Naive thymus-derived CD8-positive, alpha-beta T cell (primary cell): ENCODE measurements around the gene COPB2. TPM values are rescaled to one million over a fixed set of nuclear protein-coding genes. Genes with fewer than 3 reads are reported as not detected.
A peak's percentile ranks its signal among the peaks of the same experiment; 100 is the strongest.
"Not testable (repeated sequence)": the region's sequence is repeated elsewhere in the genome, so short reads cannot be mapped to it uniquely, and the experiment has no call there.

Experiments used
- ATAC-seq, 2 donors: fragments of 150-1000 bp; cut with Tn5 transposase in 1 of 2; sonication (Bioruptor Pico), chemical (Tn5 transposase) in 1 of 2; 1 replicate in 1 of 2; 2 replicates in 1 of 2; pipeline ENCODE4 v1.10.0; 2021; ENCODE audit warnings: mild to moderate bottlenecking in 2 of 2, moderate library complexity in 2 of 2
- POLR2A ChIA-PET: fragments of 350-600 bp; sonication (Branson Sonifier 250); formaldehyde crosslinking; loops from one replicate; lab custom pipeline; 2021; ENCODE audit warnings: antibody characterized with exemption; lab: Charles Lee
- DNase-seq, 10 donors: peaks; one replicate each; pipeline versions ENCODE4 v3.0.0 to v3.0.0-alpha.2; 2020 to 2022
- H3K27ac Mint-ChIP-seq, 10 donors: one replicate each; pipeline ENCODE4 v1.8.0; 2020 to 2022; ENCODE audit warnings: mild to moderate bottlenecking in 10 of 10, mixed read lengths in 10 of 10, moderate library complexity in 4 of 10, inconsistent platforms in 1 of 10
- H3K27me3 Mint-ChIP-seq, 5 donors: one replicate each; pipeline ENCODE4 v1.8.0; 2021 to 2022; ENCODE audit warnings: mixed read lengths in 5 of 5
- H3K36me3 Mint-ChIP-seq, 3 donors: one replicate each; pipeline ENCODE4 v1.8.0; 2020 to 2022; ENCODE audit warnings: mixed read lengths in 3 of 3, mild to moderate bottlenecking in 2 of 3, inconsistent platforms in 1 of 3
- H3K4me1 Mint-ChIP-seq, 4 donors: one replicate each; pipeline ENCODE4 v1.8.0; 2021 to 2022; ENCODE audit warnings: mixed read lengths in 4 of 4
- H3K4me3 Mint-ChIP-seq, 10 donors: one replicate each; pipeline ENCODE4 v1.8.0; 2020 to 2022; ENCODE audit warnings: mild to moderate bottlenecking in 10 of 10, mixed read lengths in 10 of 10, moderate library complexity in 6 of 10, inconsistent platforms in 1 of 10
- H3K9me3 Mint-ChIP-seq, 9 donors: one replicate each; pipeline ENCODE4 v1.8.0; 2020 to 2022; ENCODE audit warnings: mixed read lengths in 9 of 9, mild to moderate bottlenecking in 3 of 9, inconsistent platforms in 1 of 9, moderate library complexity in 1 of 9
- polyA plus RNA-seq, 3 donors: library from polyadenylated mRNA; unstranded; fragments of 300-500 nt; fragmentation: Illumina TruSeq; gene quantifications; one replicate each; pipeline ENCODE4 v1.2.3, GENCODE V29; 2021
- total RNA-seq, 8 experiments: library from RNA in 2 of 8; stranded (reverse) in 2 of 8; gene quantifications; one replicate each; pipeline ENCODE4 v1.2.3 and lab custom pipeline; 2021 to 2026

The COPB2 gene
- total and polyA plus RNA-seq, 5 experiments from 2014 or later: 40.3 to 66.1 (median 62.9) TPM

- no peak for DNase-seq
- Mint-ChIP-seq H3K4me1 (no peaks in the 10 kb centered on the region), H3K27me3 (no peaks in the 10 kb centered on the region), H3K9me3 (peaks cover 32 to 86% (median 71%) of the 10 kb centered on the region in 9 donors), H3K4me3 (no peak overlapping the region), H3K27ac (no peak overlapping the region), H3K36me3 (peaks cover 4 to 66% (median 55%) of the 10 kb centered on the region in 3 donors)
- no peak for ATAC-seq
- POLR2A ChIA-PET: no interaction called here
These were observed 25.3 kb upstream of the COPB2 start for GRCh38 chr3:139414608-139415224.

- H3K4me1 Mint-ChIP-seq, ATAC-seq, DNase-seq, H3K27ac Mint-ChIP-seq, H3K4me3 Mint-ChIP-seq, POLR2A ChIA-PET, H3K27me3 Mint-ChIP-seq: not testable (repeated sequence)
- Mint-ChIP-seq H3K9me3 (peaks cover 32 to 100% (median 80%) of the 10 kb centered on the region in 9 donors), H3K36me3 (peaks cover 4 to 59% (median 54%) of the 10 kb centered on the region in 3 donors)
These were observed 23.4 kb upstream of the COPB2 start for GRCh38 chr3:139412891-139413290.

DNA sequence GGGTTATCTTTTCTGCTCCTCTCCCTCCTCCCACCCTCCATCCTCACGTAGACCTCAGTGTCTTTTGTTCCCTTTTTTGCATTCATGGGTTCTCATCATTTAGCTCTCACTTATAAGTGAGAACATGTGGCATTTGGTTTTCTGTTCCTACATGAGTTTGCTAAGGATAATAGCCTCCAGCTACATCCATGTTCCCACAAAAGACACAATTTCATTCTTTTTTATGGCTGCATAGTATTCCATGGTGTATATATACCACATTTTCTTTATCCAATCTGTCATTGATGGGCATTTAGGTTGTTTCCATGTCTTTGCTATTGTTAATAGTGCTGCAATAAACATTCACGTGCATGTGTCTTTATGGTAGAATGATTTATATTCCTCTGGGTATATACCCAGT, 11.7 kb upstream of the COPB2 start:
- peaks cover 18 to 38% (median 31%) of the 10 kb centered on the region in 3 donors for H3K36me3 Mint-ChIP-seq
- POLR2A ChIA-PET, H3K4me1 Mint-ChIP-seq, H3K27me3 Mint-ChIP-seq, H3K27ac Mint-ChIP-seq, ATAC-seq, H3K4me3 Mint-ChIP-seq, DNase-seq: not testable (repeated sequence)
- peaks cover 13 to 43% (median 34%) of the 10 kb centered on the region in 9 donors for H3K9me3 Mint-ChIP-seq

- Mint-ChIP-seq H3K9me3 (peaks cover 0 to 12% (median 7%) of the 10 kb centered on the region in 9 donors), H3K4me1 (peaks cover 0 to 3% (median under 1%) of the 10 kb centered on the region in 4 donors), H3K27me3 (no peaks in the 10 kb centered on the region), H3K27ac (no peak overlapping the region), H3K36me3 (peaks cover 2 to 13% (median 6%) of the 10 kb centered on the region in 3 donors), H3K4me3 (no peak overlapping the region)
- DNase-seq (no peak), ATAC-seq (no peak)
- POLR2A ChIA-PET: no interaction called here
These were observed 7.3 kb upstream of the COPB2 start for GRCh38 chr3:139396707-139397106.

DNA sequence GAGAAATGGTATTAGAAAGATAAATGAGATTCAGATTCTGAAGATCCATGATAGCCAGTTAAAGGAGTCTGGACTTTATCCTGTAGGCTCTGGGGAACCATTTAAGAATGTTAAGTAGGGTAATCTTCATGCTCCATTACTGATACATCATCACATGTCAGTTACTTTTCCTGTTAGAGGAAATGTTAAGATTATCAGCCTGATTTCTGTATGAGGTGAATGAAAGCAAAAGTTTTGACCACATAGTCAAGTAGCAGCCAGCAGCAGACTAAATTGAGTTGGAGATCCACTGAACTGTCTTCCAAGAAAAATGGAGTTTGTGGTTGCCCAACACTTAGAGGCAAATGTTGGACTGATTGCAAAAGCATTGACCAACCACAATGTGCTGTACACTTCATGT, 4.7 kb upstream of the COPB2 start:
- Mint-ChIP-seq H3K4me1 (peaks cover 9 to 19% (median 14%) of the 10 kb centered on the region in 4 donors), H3K36me3 (peaks cover 0 to 5% (median under 1%) of the 10 kb centered on the region in 3 donors), H3K9me3 (no peaks in the 10 kb centered on the region), H3K4me3 (no peak overlapping the region), H3K27ac (peak overlapping the region in 2 of 10 donors; percentile 2 to 19), H3K27me3 (no peaks in the 10 kb centered on the region)
- POLR2A ChIA-PET: no interaction called here
- DNase-seq (no peak), ATAC-seq (no peak)

DNA sequence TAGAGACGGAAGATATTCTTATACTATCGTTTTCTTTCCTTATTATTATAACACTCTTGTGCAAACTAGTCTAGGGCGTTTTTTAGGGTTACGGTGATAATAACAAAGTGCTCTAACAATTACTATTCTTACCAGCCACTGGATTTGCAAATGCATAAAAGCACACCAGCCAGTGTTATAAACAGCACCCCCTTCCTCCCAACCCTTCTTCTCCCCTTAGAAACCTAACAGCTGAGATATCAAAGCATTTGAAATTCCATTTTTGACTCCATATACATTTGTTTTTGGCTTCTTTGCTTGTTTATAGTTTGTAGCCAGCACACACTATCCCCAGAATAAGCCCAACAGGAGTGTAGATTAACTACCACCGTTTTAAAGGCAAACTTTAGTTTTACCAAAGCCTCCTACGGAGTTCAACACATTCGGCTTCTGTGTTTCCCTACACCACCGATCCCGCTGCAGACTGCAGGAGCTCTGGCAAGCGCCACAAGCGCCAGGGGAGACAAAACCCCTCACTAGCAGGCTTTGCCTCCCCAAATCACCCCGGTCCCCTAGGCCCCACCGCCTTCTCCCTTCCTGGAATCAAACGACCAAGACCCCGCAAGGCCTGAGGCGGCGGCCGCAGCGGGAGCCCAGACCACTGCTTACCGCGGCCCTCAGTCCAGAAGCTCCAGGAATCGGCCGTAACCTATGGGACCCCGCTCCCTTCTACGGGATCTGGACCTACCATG, 461 bp downstream of the COPB2 start:
- Mint-ChIP-seq H3K27ac (peak overlapping the region; percentile 99 to 100 (median 100)), H3K36me3 (peaks cover 0 to 10% (median 5%) of the 10 kb centered on the region in 3 donors), H3K4me1 (peaks cover 25 to 63% (median 49%) of the 10 kb centered on the region in 4 donors), H3K9me3 (no peaks in the 10 kb centered on the region), H3K27me3 (no peaks in the 10 kb centered on the region), H3K4me3 (peak overlapping the region; percentile 85 to 100 (median 99))
- DNase-seq (peak in 3 of 10 donors; percentile 14 to 17 (median 15)), ATAC-seq (peak; percentile 43 to 45)
- POLR2A ChIA-PET: interaction anchor here (0.7 to 1.3 kb wide), 3 partner anchors 36 to 1214 kb away, joined by 4 to 5 read pairs (median 4); partner anchors contain the start of genes DBR1 and MRPS22

DNA sequence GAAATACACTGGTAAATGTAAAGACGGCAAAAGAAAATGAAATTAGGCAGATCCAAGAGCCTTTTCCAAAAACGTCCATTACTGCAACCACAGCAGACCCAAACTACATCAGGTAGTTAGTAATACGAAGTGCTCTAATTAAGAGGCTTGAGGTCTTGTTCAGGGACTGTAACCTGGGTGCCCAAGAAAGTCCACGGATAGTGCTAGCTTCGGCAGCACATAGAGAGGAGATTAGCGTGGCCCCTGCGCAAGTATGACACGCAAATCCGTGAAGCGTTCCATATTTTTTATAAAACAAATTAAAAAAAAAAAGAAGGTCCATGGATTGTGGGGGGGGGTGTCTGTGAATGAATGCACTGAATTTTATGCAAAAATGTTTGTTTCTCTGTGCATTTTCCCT, 1.4 kb downstream of the COPB2 start:
- no peaks in the 10 kb centered on the region for H3K27me3 Mint-ChIP-seq
- POLR2A ChIA-PET: no interaction called here
- H3K4me1 Mint-ChIP-seq: peaks cover 25 to 67% (median 52%) of the 10 kb centered on the region in 4 donors

DNA sequence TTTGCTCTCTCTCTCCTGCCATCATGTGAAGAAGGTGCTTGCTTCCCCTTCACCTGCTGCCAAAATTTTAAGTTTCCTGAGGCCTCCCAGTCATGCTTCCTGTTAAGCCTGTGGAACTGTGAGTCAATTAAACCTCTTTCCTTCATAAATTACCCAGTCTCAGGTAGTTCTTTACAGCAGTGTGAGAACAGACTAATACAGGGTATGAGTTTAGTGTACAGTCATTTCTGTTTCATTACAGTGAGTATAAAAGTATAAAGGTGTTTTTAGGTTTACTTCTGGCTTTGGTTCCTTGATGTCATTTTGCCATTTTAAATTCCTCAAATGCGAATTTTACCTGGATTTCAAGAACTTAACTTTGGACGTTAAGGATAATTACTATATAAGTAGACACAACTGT, 7.2 kb downstream of the COPB2 start:
- H3K27ac Mint-ChIP-seq: peak overlapping the region in 4 of 10 donors; percentile 4 to 41 (median 38)
- H3K4me1 Mint-ChIP-seq: peaks cover 13 to 66% (median 49%) of the 10 kb centered on the region in 4 donors
- H3K27me3 Mint-ChIP-seq, H3K9me3 Mint-ChIP-seq, ATAC-seq, H3K4me3 Mint-ChIP-seq, DNase-seq, POLR2A ChIA-PET: not testable (repeated sequence)
- H3K36me3 Mint-ChIP-seq: peaks cover 4 to 59% (median 8%) of the 10 kb centered on the region in 3 donors

More for the DNA sequence above, 1.4 kb downstream of the COPB2 start:
- Mint-ChIP-seq H3K4me3 (peak overlapping the region; percentile 40 to 100 (median 70)), H3K27ac (peak overlapping the region in 6 of 10 donors; percentile 40 to 63 (median 53)), H3K9me3 (no peaks in the 10 kb centered on the region), H3K36me3 (peaks cover 0 to 10% (median 5%) of the 10 kb centered on the region in 3 donors)
- ATAC-seq (no peak), DNase-seq (no peak)

DNA sequence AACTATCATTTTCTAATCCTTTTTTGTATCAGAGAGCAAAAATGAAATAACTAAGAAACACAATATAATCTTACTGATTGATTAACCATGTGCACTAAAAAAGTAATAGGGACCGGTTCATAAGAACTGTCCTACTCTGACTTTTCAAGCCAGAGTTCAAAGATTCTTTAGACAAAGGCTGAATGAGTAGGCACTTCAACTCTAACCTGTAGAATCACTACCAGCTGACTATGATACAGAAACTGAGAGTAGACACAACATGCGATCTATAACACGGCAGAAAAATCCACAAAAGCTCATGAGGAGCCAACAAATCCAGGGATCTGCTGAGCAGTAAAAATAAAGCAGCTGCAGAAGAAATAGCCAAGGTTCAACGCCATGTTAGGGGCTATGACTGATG, 8.9 kb downstream of the COPB2 start:
- Mint-ChIP-seq H3K4me1 (peaks cover 7 to 53% (median 35%) of the 10 kb centered on the region in 4 donors), H3K27me3 (no peaks in the 10 kb centered on the region), H3K4me3 (no peak overlapping the region), H3K9me3 (no peaks in the 10 kb centered on the region), H3K27ac (peak overlapping the region in 4 of 10 donors; percentile 33 to 55 (median 42)), H3K36me3 (peaks cover 7 to 64% (median 8%) of the 10 kb centered on the region in 3 donors)
- DNase-seq (no peak), ATAC-seq (no peak)
- POLR2A ChIA-PET: no interaction called here

GRCh38 chr3:139378587-139379241, 10.7 kb downstream of the COPB2 start:
- H3K36me3 Mint-ChIP-seq: peaks cover 7 to 75% (median 8%) of the 10 kb centered on the region in 3 donors
- DNase-seq: no peak
- peak overlapping the region in 4 of 10 donors; percentile 4 to 48 (median 12) for H3K27ac Mint-ChIP-seq
- POLR2A ChIA-PET: no interaction called here
- H3K27me3 Mint-ChIP-seq: no peaks in the 10 kb centered on the region
- no peak for ATAC-seq
- H3K4me1 Mint-ChIP-seq: peaks cover 7 to 39% (median 27%) of the 10 kb centered on the region in 4 donors
- no peak overlapping the region for H3K4me3 Mint-ChIP-seq
- H3K9me3 Mint-ChIP-seq: no peaks in the 10 kb centered on the region

- Mint-ChIP-seq H3K9me3 (no peaks in the 10 kb centered on the region), H3K27ac (peak overlapping the region in 5 of 10 donors; percentile 14 to 75 (median 58))
These were observed 12.1 kb downstream of the COPB2 start for GRCh38 chr3:139377378-139377777.

GRCh38 chr3:139374099-139374498, 15.3 kb downstream of the COPB2 start:
- peak overlapping the region in 1 of 10 donors; percentile 66 for H3K27ac Mint-ChIP-seq
- peaks cover 0 to 9% (median 3%) of the 10 kb centered on the region in 4 donors for H3K4me1 Mint-ChIP-seq
- no peaks in the 10 kb centered on the region for H3K27me3 Mint-ChIP-seq
- POLR2A ChIA-PET: no interaction called here
- H3K4me3 Mint-ChIP-seq: no peak overlapping the region
- peaks cover 0 to 86% (median 16%) of the 10 kb centered on the region in 3 donors for H3K36me3 Mint-ChIP-seq
- DNase-seq: no peak
- no peak for ATAC-seq
- no peaks in the 10 kb centered on the region for H3K9me3 Mint-ChIP-seq

More at GRCh38 chr3:139377378-139377777, 12.1 kb downstream of the COPB2 start:
- H3K4me1 Mint-ChIP-seq: peaks cover 7 to 32% (median 24%) of the 10 kb centered on the region in 4 donors
- DNase-seq: no peak
- peaks cover 8 to 83% (median 11%) of the 10 kb centered on the region in 3 donors for H3K36me3 Mint-ChIP-seq
- POLR2A ChIA-PET: no interaction called here
- ATAC-seq: no peak
- H3K27me3 Mint-ChIP-seq: no peaks in the 10 kb centered on the region
- H3K4me3 Mint-ChIP-seq: no peak overlapping the region
